Measurements from ENCODE around the gene UNK.

DNA sequence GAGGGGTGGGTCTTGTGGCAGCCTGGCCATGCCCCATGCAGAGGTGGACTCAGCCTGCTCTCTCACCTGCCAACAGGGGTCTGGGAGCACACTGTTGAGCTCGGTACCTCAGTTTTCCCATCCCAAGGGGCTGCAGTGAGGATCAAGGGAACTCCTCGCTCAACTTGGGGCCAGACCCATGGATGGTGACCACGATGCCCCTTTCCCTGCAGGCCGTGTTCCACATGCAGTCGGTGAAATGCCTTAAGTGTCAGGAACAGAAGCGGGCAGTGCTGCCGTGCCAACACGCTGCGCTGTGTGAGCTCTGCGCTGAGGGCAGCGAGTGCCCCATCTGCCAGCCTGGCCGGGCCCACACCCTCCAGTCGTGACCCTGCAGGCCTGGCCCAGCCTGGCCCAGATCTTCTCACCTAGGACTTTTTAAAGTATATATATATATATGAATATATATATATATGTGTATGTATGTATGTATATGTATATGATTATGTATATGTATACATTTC is 39.5 kb downstream of the UNK start:
- TF ChIP-seq BACH2 (CRISPR knock-in tag; IDR thresholded peaks at IDR 0.05; ENCODE audit: borderline replicate concordance) = no peak
- TF ChIP-seq, protein P1, sequence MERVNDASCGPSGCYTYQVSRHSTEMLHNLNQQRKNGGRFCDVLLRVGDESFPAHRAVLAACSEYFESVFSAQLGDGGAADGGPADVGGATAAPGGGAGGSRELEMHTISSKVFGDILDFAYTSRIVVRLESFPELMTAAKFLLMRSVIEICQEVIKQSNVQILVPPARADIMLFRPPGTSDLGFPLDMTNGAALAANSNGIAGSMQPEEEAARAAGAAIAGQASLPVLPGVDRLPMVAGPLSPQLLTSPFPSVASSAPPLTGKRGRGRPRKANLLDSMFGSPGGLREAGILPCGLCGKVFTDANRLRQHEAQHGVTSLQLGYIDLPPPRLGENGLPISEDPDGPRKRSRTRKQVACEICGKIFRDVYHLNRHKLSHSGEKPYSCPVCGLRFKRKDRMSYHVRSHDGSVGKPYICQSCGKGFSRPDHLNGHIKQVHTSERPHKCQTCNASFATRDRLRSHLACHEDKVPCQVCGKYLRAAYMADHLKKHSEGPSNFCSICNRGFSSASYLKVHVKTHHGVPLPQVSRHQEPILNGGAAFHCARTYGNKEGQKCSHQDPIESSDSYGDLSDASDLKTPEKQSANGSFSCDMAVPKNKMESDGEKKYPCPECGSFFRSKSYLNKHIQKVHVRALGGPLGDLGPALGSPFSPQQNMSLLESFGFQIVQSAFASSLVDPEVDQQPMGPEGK (CRISPR knock-in tag; IDR thresholded peaks at IDR 0.05; ENCODE audit: borderline replicate concordance) = no peak
- TF ChIP-seq, protein P2, sequence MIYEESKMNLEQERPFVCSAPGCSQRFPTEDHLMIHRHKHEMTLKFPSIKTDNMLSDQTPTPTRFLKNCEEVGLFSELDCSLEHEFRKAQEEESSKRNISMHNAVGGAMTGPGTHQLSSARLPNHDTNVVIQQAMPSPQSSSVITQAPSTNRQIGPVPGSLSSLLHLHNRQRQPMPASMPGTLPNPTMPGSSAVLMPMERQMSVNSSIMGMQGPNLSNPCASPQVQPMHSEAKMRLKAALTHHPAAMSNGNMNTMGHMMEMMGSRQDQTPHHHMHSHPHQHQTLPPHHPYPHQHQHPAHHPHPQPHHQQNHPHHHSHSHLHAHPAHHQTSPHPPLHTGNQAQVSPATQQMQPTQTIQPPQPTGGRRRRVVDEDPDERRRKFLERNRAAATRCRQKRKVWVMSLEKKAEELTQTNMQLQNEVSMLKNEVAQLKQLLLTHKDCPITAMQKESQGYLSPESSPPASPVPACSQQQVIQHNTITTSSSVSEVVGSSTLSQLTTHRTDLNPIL (CRISPR knock-in tag; IDR thresholded peaks at IDR 0.05; ENCODE audit: low read depth) = no peak
- TF ChIP-seq ZFP3 (CRISPR knock-in tag; IDR thresholded peaks at IDR 0.05) = no peak
- no peak for TF ChIP-seq ESRRG (CRISPR knock-in tag; IDR thresholded peaks at IDR 0.05)
- no peak for TF ChIP-seq ARNTL (CRISPR knock-in tag; IDR thresholded peaks at IDR 0.05; ENCODE audit: borderline replicate concordance, low read depth)
- no peak for TF ChIP-seq TOX (CRISPR knock-in tag; IDR thresholded peaks at IDR 0.05; ENCODE audit: borderline replicate concordance)
- TF ChIP-seq, protein P3, sequence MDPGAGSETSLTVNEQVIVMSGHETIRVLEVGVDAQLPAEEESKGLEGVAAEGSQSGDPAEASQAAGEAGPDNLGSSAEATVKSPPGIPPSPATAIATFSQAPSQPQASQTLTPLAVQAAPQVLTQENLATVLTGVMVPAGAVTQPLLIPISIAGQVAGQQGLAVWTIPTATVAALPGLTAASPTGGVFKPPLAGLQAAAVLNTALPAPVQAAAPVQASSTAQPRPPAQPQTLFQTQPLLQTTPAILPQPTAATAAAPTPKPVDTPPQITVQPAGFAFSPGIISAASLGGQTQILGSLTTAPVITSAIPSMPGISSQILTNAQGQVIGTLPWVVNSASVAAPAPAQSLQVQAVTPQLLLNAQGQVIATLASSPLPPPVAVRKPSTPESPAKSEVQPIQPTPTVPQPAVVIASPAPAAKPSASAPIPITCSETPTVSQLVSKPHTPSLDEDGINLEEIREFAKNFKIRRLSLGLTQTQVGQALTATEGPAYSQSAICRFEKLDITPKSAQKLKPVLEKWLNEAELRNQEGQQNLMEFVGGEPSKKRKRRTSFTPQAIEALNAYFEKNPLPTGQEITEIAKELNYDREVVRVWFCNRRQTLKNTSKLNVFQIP (CRISPR knock-in tag; IDR thresholded peaks at IDR 0.05; ENCODE audit: borderline replicate concordance, low read depth) = no peak
- TF ChIP-seq ZNF565 (CRISPR knock-in tag; conservative IDR thresholded peaks at IDR 0.05; ENCODE audit: low read depth) = no peak
- no peak for TF ChIP-seq ZFP30 (CRISPR knock-in tag; IDR thresholded peaks at IDR 0.05)
- TF ChIP-seq ZNF8 (CRISPR knock-in tag; IDR thresholded peaks at IDR 0.05) = no peak
- TF ChIP-seq ISL1 (CRISPR knock-in tag; IDR thresholded peaks at IDR 0.05) = no peak

All from SK-N-SH treated with all-trans-retinoic acid at 6 μM for 48 hours (cell line).